Astrocyte of the hippocampus (primary cell): ENCODE data around the gene BATF3.
"Not testable (repeated sequence)": the region's sequence is repeated elsewhere in the genome, so short reads cannot be mapped to it uniquely, and the experiment has no call there.

Experiments
- DNase-seq: peaks from one replicate; pipeline ENCODE4 v3.0.0; 2011; ENCODE audit warnings: low read depth, low spot score

Gene BATF3

GRCh38 chr1:212664409-212665199 is 35.0 kb downstream of the BATF3 start:
- no peak for DNase-seq

- DNase-seq: not testable (repeated sequence)
Measured at GRCh38 chr1:212658250-212658649, 41.4 kb downstream of the BATF3 start.

- no peak for DNase-seq
Measured at GRCh38 chr1:212656730-212657129, 42.9 kb downstream of the BATF3 start.

- peak; percentile 71 for DNase-seq
Measured at GRCh38 chr1:212655668-212656440, 43.8 kb downstream of the BATF3 start.

- DNase-seq: no peak
Measured at GRCh38 chr1:212652609-212653008, 47.0 kb downstream of the BATF3 start.

- DNase-seq: no peak
Measured at GRCh38 chr1:212651977-212652376, 47.7 kb downstream of the BATF3 start.

GRCh38 chr1:212651521-212651920 is 48.1 kb downstream of the BATF3 start:
- DNase-seq: peak; percentile 42

GRCh38 chr1:212650228-212650627 is 49.4 kb downstream of the BATF3 start:
- DNase-seq: peak; percentile 32

- no peak for DNase-seq
Measured at GRCh38 chr1:212649020-212649419, 50.6 kb downstream of the BATF3 start.

- no peak for DNase-seq
Measured at GRCh38 chr1:212648431-212648830, 51.2 kb downstream of the BATF3 start.

GRCh38 chr1:212647004-212647403 is 52.6 kb downstream of the BATF3 start:
- no peak for DNase-seq

GRCh38 chr1:212646588-212646987 is 53.1 kb downstream of the BATF3 start:
- DNase-seq: no peak

GRCh38 chr1:212645546-212646543 is 53.8 kb downstream of the BATF3 start:
- DNase-seq: no peak

- no peak for DNase-seq
Measured at GRCh38 chr1:212644866-212645545, 54.6 kb downstream of the BATF3 start.

GRCh38 chr1:212643877-212644276 is 55.8 kb downstream of the BATF3 start:
- no peak for DNase-seq

- DNase-seq: peak; percentile 52
Measured at GRCh38 chr1:212641956-212642355, 57.7 kb downstream of the BATF3 start.

GRCh38 chr1:212640223-212640878 is 59.3 kb downstream of the BATF3 start:
- DNase-seq: no peak

GRCh38 chr1:212639524-212639923 is 60.1 kb downstream of the BATF3 start:
- DNase-seq: not testable (repeated sequence)

GRCh38 chr1:212638492-212639151 is 61.0 kb downstream of the BATF3 start:
- DNase-seq: peak; percentile 89

GRCh38 chr1:212637902-212638301 is 61.7 kb downstream of the BATF3 start:
- DNase-seq: peak; percentile 60
